GM12878 (cell line): ENCODE data around the gene MYOM1. TPM values are rescaled to one million over a fixed set of nuclear protein-coding genes. Genes with fewer than 3 reads are reported as not detected.

Experiments
- ATAC-seq: fragments of 200-7000 bp; cut with Tn5 transposase; 3 replicates; pipeline ENCODE4 v1.9.1; 2020; ENCODE audit warnings: mild to moderate bottlenecking, moderate library complexity
- BruUV-seq: library from RNA; stranded (reverse); fragments of 400-500 nt; replicated peaks from 2 replicates; lab custom pipeline; 2021; lab: Mats Ljungman, UMichigan
- CTCF ChIA-PET: fragments of 300-600 bp; sonication (Branson Sonifier 250); formaldehyde crosslinking; extraction: SDS; loops from one replicate; lab custom pipeline; 2021; ENCODE audit warnings: inconsistent platforms; lab: Yijun Ruan, JAX
- POLR2A ChIA-PET: fragments of 350-600 bp; formaldehyde crosslinking; extraction: SDS; loops from one replicate; lab custom pipeline; 2021; ENCODE audit warnings: inconsistent platforms; lab: Charles Lee
- RAD21 ChIA-PET: fragments of 300-600 bp; sonication (Branson Sonifier 250); formaldehyde crosslinking; loops from one replicate; lab custom pipeline; 2023; ENCODE audit warnings: antibody characterized with exemption; ENCODE audit not compliant: unreplicated experiment; lab: Charles Lee
- SMC1A ChIA-PET: fragments of 300-600 bp; sonication (Branson Sonifier 250); formaldehyde crosslinking; loops from one replicate; lab custom pipeline; 2023; ENCODE audit not compliant: unreplicated experiment, uncharacterized antibody; lab: Charles Lee
- DNase-seq: peaks from one replicate; pipeline ENCODE4 v3.0.0-alpha.2; 2011; ENCODE audit warnings: low read depth, low spot score
- FAIRE-seq: peaks from 3 replicates; lab custom pipeline; 2011; peaks lifted over from hg19 to GRCh38; lab: Jason Lieb, UNC
- H2AFZ ChIP-seq: 2 replicates; pipeline ENCODE4 v1.6.0; 2011; ENCODE audit warnings: low read depth, low read length, control low read depth; ENCODE audit not compliant: control insufficient read depth
- H3K27ac ChIP-seq: 2 replicates; pipeline ENCODE4 v1.5.1; 2011; ENCODE audit warnings: control low read depth; ENCODE audit not compliant: control insufficient read depth, insufficient read depth
- H3K27me3 ChIP-seq, 2 experiments: replicated peaks in 1 of 2; 2 replicates each; pipeline versions ENCODE4 v1.6.0 to v1.6.1; 2011; ENCODE audit warnings: low read length in 1 of 2; ENCODE audit not compliant: control insufficient read depth in 2 of 2, insufficient read depth in 2 of 2
- H3K36me3 ChIP-seq, 2 experiments: 2 replicates each; pipeline ENCODE4 v1.5.1; 2011; ENCODE audit warnings: low read length in 1 of 2; ENCODE audit not compliant: control insufficient read depth in 2 of 2, insufficient read depth in 2 of 2
- H3K4me1 ChIP-seq: 2 replicates; pipeline ENCODE4 v1.6.1; 2011; ENCODE audit warnings: mild to moderate bottlenecking, low read length, moderate library complexity, mixed read lengths; ENCODE audit not compliant: control insufficient read depth, insufficient read depth
- H3K4me2 ChIP-seq: 2 replicates; pipeline ENCODE4 v1.6.0; 2011; ENCODE audit warnings: control low read depth; ENCODE audit not compliant: control insufficient read depth, insufficient read depth
- H3K4me3 ChIP-seq: fragments of 200-600 bp; sonication (generic); 2 replicates; pipeline ENCODE4 v1.5.1; 2016
- H3K79me2 ChIP-seq: 2 replicates; pipeline ENCODE4 v1.6.0; 2011; ENCODE audit warnings: low read length; ENCODE audit not compliant: control insufficient read depth, insufficient read depth
- H3K9ac ChIP-seq: 2 replicates; pipeline ENCODE4 v1.8.0; 2011; ENCODE audit warnings: low read length, control low read depth, mixed read lengths; ENCODE audit not compliant: control insufficient read depth, insufficient read depth
- H3K9me3 ChIP-seq: replicated peaks from 3 replicates; pipeline ENCODE4 v1.5.1; 2011; ENCODE audit warnings: mild to moderate bottlenecking, low read length; ENCODE audit not compliant: control insufficient read depth, insufficient read depth
- H4K20me1 ChIP-seq: 2 replicates; pipeline ENCODE4 v1.6.0; 2011; ENCODE audit not compliant: control insufficient read depth, insufficient read depth
- E2F4 ChIP-seq: IDR thresholded peaks from 2 replicates; pipeline ENCODE4 v1.6.1; 2012; ENCODE audit warnings: low read depth, low read length, improper control_type of control experiment
- E4F1 ChIP-seq: fragments of 450-650 bp; IDR thresholded peaks from 2 replicates; pipeline ENCODE4 v1.6.1; 2018; ENCODE audit warnings: borderline replicate concordance, mild to moderate bottlenecking; ENCODE audit not compliant: partially characterized antibody
- EGR1 ChIP-seq, 2 experiments: IDR thresholded peaks; 1 replicate in 1 of 2; 2 replicates in 1 of 2; pipeline ENCODE4 v1.6.1; 2011 to 2012; ENCODE audit warnings: low read depth in 2 of 2, low read length in 2 of 2, borderline replicate concordance in 1 of 2, mild to moderate bottlenecking in 1 of 2, moderate library complexity in 1 of 2
- FOXM1 ChIP-seq: IDR thresholded peaks from 2 replicates; pipeline ENCODE4 v1.6.1; 2012; ENCODE audit warnings: low read depth, mild to moderate bottlenecking, inconsistent platforms, low read length, moderate library complexity
- KAT2A ChIP-seq: conservative IDR thresholded peaks from 2 replicates; pipeline ENCODE4 v1.6.1; 2011; ENCODE audit warnings: low read depth, low read length; ENCODE audit not compliant: control insufficient read depth
- NFYA ChIP-seq: IDR thresholded peaks from 2 replicates; pipeline ENCODE4 v1.6.1; 2011; ENCODE audit warnings: low read depth, mild to moderate bottlenecking, low read length, improper control_type of control experiment, borderline replicate concordance
- PRDM15 ChIP-seq: fragments of 450-650 bp; formaldehyde crosslinking; IDR thresholded peaks from 2 replicates; pipeline ENCODE4 v1.4.0; 2020; ENCODE audit warnings: mild to moderate bottlenecking, moderate library complexity
- SPI1 ChIP-seq: IDR thresholded peaks from 2 replicates; pipeline ENCODE4 v1.6.1; 2011; ENCODE audit warnings: low read depth, mild to moderate bottlenecking, low read length, moderate library complexity, borderline replicate concordance; ENCODE audit not compliant: insufficient read depth
- TCF3 ChIP-seq: IDR thresholded peaks from 2 replicates; pipeline ENCODE4 v1.6.1; 2012; ENCODE audit warnings: low read depth, mild to moderate bottlenecking, low read length, borderline replicate concordance; ENCODE audit not compliant: insufficient read depth
- WGBS: methylation state at CpG from one replicate; pipeline ENCODE4 v1.1.6; 2016; ENCODE audit warnings: low lambda C conversion rate; ENCODE audit not compliant: insufficient replicate concordance, insufficient coverage; ENCODE audit errors: missing lambda C conversion rate; 5-methylcytosine and 5-hydroxymethylcytosine counted together
- in situ Hi-C: fragments of 300-500 bp; cut with MboI; formaldehyde crosslinking; loops from 9 replicates; pipeline ENCODE4 v1.14.3; 2018; ENCODE audit warnings: mixed read lengths
- intact Hi-C: fragments of 100-400 bp; cut with micrococcal nuclease; formaldehyde crosslinking; loops from one replicate; pipeline ENCODE4 v1.14.2; 2022; ENCODE audit not compliant: unreplicated experiment
- polyA plus RNA-seq, 11 experiments: library from polyadenylated mRNA; depleted of rRNA in 4 of 11; unstranded in 6 of 11; stranded (reverse) in 5 of 11; fragments of >200 nt; fragmentation: Nextera tagmentation in 4 of 11; fragmentation: Illumina TruSeq in 1 of 11; extraction: Ambion mirVana in 4 of 11; extraction: Trizol in 1 of 11; gene quantifications; 1 replicate in 1 of 11; 2 replicates in 10 of 11; pipeline versions ENCODE4 v1.2.1 to v1.2.3, GENCODE V29; 2011 to 2016; ENCODE audit warnings: inconsistent platforms in 2 of 11, missing spikeins in 2 of 11, low read depth in 1 of 11
- total RNA-seq, 4 experiments: library from RNA; depleted of rRNA in 3 of 4; stranded (reverse); fragments of >200 nt in 3 of 4; fragmentation: Illumina TruSeq in 1 of 4; extraction: Trizol in 1 of 4; gene quantifications; 2 replicates each; pipeline versions ENCODE4 v1.2.1 to v1.2.3, GENCODE V29; 2013 to 2021

MYOM1 gene
- total and polyA plus RNA-seq, 10 of the 15 experiments (the other 5 are each of a cell fraction or from before 2014, with no cell fraction given), result 0.06 to 1.0 (median 0.57) TPM

GRCh38 chr18:3219241-3219630 is 532 bp downstream of the MYOM1 start:
- ChIA-PET RAD21 (no interaction called here), POLR2A (interaction anchor here (0.5 kb wide), 1 partner anchor 13 kb away, joined by 4 read pairs; no protein-coding TSS in a partner anchor), CTCF (interaction anchor here (0.7 to 2.3 kb wide), 3 partner anchors 20 to 94 kb away, joined by 3 to 8 read pairs (median 3); no protein-coding TSS in a partner anchor), SMC1A (interaction anchor here (0.6 to 1.7 kb wide), 4 partner anchors 44 to 83 kb away, joined by 3 read pairs; no protein-coding TSS in a partner anchor)
- no peaks in the 10 kb centered on the region for H3K9me3 ChIP-seq
- no peak overlapping the region for H3K4me2 ChIP-seq
- no peak overlapping the region for H3K9ac ChIP-seq
- H3K79me2 ChIP-seq, result no peaks in the 10 kb centered on the region
- 90% methylated on average over 8 of the region's 8 CpGs for WGBS
- H3K36me3 ChIP-seq, result no peaks in the 10 kb centered on the region
- no peak for DNase-seq
- no TSS peak for BruUV-seq
- ATAC-seq, result no peak
- H3K27me3 ChIP-seq, result no peaks in the 10 kb centered on the region
- no peak for TF ChIP-seq EGR1 (IDR thresholded peaks at IDR 0.05; ENCODE audit: borderline replicate concordance in 1 of 2, low read depth in 2 of 2, low read length in 2 of 2)
- TF ChIP-seq E4F1, result no peak
- TF ChIP-seq TCF3, result no peak
- no peak for TF ChIP-seq KAT2A
- no peak for TF ChIP-seq PRDM15
- no peak for TF ChIP-seq FOXM1
- no peak for TF ChIP-seq E2F4
- TF ChIP-seq NFYA, result no peak
- TF ChIP-seq SPI1, result no peak
- H3K27ac ChIP-seq, result no peak overlapping the region
- H2AFZ ChIP-seq, result no peak overlapping the region
- in situ Hi-C loops, result no loop called here
- FAIRE-seq, result no peak
- no peaks in the 10 kb centered on the region for H4K20me1 ChIP-seq
- intact Hi-C loops, result no loop called here
- H3K4me3 ChIP-seq, result no peak overlapping the region
- 0 out of 2 replicates have a peak, but pooled peaks cover 2% of the 10 kb centered on the region for H3K4me1 ChIP-seq
